Dedifferentiated amniotic fluid mesenchymal stem cell (primary cell): ENCODE data around the gene ATXN7L1.

Experiments used
- DNase-seq: peaks from one replicate; pipeline ENCODE4 v3.0.0-alpha.2; 2016; ENCODE audit errors: extremely low spot score

Gene ATXN7L1

GRCh38 chr7:105675934-105676371 lies 200.4 kb downstream of the ATXN7L1 start:
- no peak for DNase-seq

- DNase-seq: no peak
These were observed 202.0 kb downstream of the ATXN7L1 start for GRCh38 chr7:105674200-105674920.

GRCh38 chr7:105673367-105674084 lies 202.9 kb downstream of the ATXN7L1 start:
- DNase-seq: no peak

DNA sequence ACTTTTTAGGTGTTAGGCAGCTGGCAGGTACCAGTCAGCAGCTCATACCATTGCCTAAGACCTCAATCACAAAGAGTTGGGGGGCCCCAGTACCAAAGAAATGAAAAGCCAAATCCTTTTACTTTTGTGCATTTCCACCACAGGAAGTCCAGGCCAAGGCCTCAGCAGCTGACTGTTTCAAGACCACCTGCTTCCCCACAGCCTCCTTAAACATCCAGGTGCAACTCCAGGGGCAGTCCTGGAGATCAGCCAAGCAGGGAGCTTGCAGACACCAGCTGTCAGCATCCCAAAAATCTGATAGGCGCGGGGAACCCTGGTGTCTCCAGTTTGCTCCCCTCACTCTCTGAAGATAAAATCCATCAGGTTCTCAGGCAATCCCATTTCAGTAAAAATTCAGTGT lies 203.6 kb downstream of the ATXN7L1 start:
- no peak for DNase-seq

- DNase-seq: no peak
These were observed 210.1 kb downstream of the ATXN7L1 start for GRCh38 chr7:105666324-105666723.

GRCh38 chr7:105665684-105666083 lies 210.7 kb downstream of the ATXN7L1 start:
- no peak for DNase-seq

GRCh38 chr7:105664816-105665525 lies 211.4 kb downstream of the ATXN7L1 start:
- no peak for DNase-seq

DNA sequence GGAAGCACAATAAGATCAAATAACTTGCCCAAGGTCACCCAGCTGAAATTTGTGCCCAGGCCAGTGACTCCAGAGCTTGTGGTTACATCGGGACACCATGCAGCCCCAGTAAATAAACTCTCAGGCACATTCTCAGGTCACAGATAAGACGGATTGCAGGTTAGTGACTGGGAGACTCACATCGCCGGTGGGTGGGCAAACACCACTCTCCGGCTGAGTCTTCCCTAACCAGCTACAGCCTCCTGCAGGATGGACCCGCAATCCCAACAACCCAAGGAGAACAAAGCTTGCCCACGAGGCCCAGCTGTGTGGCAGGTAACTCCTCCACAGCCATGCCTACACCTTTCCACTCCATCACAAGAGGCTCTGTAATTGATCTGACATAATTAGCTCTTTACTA lies 213.4 kb downstream of the ATXN7L1 start:
- no peak for DNase-seq

DNA sequence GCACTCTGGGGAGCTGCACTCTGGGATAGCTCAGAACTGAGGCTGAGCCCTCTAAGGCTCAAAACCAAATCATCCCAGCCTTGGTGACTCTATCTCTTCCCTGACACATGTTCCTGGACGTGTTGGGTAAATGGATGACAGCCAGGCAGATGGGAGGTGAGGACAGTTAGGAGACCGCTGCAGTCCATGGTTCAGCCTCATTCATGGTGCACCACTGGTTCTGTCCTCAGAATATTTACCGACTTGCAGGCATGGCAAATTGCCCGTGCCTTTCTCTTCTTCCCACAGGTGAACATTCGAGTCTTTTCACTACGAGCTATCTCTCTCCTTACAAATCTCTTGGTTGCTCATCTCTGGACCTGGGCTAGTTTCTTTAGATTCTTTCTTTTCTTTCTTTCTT lies 214.8 kb downstream of the ATXN7L1 start:
- no peak for DNase-seq

GRCh38 chr7:105656922-105657521 lies 219.4 kb downstream of the ATXN7L1 start:
- no peak for DNase-seq

- DNase-seq: no peak
These were observed 220.7 kb downstream of the ATXN7L1 start for GRCh38 chr7:105655500-105656380.

- DNase-seq: no peak
These were observed 221.3 kb downstream of the ATXN7L1 start for GRCh38 chr7:105655067-105655466.

DNA sequence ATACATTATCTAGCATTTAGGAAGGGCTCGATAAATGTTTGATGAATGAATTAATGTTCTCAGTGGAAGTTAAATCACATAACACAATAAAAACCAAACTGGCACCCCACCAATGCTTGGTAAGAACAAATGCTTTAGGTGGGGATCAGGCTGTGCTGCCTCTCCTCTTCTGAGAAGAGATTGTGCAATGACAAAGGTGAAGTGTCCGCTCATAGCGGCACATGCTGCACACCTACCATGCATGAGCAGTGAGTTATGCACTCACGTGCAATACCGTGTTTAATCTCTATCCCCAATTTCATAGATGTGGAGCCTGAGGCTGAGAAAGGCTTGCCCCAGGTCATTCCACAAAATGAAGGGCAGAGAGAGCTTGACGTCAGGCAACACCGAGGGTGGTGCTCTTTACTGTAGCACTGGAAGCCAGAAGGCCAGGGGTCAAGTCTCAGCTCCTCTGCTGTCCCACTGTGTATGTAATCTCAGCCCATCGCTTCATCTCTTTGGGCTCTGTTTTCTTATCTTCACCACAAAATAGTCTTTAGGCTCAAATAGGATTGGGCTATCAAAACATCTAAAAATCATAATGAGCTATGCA lies 222.2 kb downstream of the ATXN7L1 start:
- DNase-seq: no peak

- no peak for DNase-seq
These were observed 222.9 kb downstream of the ATXN7L1 start for GRCh38 chr7:105653441-105654005.

DNA sequence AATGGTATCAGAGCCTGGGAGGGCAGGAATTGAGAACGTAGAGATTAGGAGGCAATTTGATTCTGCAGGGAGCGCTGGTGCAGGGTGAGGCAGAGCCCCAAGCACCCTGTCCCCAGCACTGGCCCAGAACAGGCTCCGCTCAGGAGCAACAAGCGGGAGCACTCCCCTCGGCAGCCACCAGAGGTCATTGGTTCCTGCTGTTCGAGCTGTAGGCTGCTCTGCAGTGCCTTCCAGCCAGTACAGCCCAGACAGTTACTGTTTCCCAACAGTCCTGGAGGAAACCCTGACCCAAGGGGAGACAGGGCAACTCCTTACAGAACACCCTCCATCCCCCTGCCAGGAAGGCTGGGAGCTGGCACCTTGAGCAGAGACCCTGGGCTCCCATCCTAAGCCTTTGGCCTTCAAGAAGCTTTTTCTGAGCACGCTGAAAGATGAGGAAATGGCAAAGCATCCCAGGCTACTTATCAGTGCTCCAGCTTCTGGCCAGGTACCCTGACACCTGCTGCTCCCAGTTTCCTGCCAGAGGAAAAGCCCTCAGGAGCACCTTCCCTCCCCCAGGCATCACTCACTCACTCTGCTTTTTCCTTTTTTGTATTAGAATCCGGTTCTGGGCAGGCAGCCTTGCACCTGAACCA lies 223.9 kb downstream of the ATXN7L1 start:
- peak; percentile 65 for DNase-seq

- DNase-seq: no peak
These were observed 224.6 kb downstream of the ATXN7L1 start for GRCh38 chr7:105651798-105652197.

GRCh38 chr7:105650382-105650970 lies 225.9 kb downstream of the ATXN7L1 start:
- DNase-seq: no peak

DNA sequence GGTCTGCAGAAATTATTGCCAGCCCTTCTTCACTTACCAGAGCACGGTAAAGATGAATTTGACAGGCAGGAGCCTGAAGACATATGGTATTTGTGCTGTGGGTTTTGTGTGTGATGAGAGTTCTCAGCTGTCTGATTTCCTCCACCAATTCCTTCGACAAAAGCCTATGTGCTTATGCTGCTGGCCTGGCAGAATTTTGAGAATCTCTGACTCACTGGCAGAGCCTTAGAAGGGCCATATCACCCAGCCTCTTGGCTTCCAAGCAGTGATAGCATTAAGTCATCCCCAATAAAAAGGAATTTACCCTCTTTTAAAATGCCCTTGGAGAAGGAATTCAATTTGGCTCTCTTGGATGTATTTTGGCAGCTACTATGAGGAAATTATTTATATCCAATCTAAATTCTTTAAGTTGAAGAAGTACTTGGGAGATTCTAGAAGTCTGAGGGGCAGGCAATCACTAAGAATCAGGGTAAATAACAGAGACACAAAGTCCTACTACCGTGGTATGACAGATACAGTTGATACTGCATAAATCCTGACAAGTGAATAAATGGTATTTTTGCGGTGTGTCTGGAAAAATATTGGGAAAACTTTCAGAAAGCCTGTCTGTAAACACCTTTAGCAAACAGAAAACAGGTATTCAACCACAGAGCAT lies 226.5 kb downstream of the ATXN7L1 start:
- DNase-seq: peak; percentile 67
